ENCODE measurements around the gene F13B. TPM values are rescaled to one million over a fixed set of nuclear protein-coding genes. Genes with fewer than 3 reads are reported as not detected.

The F13B gene
- total RNA-seq, 1 experiment from 2014 or later: 0.12 TPM

Other genes with a start within 250 kb of the F13B start
- 0.55 and 1.3 TPM in 2 replicates for gene CFHR1, start 247.5 kb downstream of the F13B start, total RNA-seq (2014; rRNA removed; shearing (Covaris generic))
- not detected in 2 replicates for gene CFHR4, start 179.2 kb downstream of the F13B start, total RNA-seq (2014; rRNA removed; shearing (Covaris generic))
- gene CFHR2, start 123.5 kb downstream of the F13B start, total RNA-seq (2014; rRNA removed; shearing (Covaris generic)): not detected in 2 replicates
- gene CFHR5, start 89.7 kb downstream of the F13B start, total RNA-seq (2014; rRNA removed; shearing (Covaris generic)): not detected in 2 replicates
- 57.8 and 67.7 TPM in 2 replicates for gene ASPM, start 79.4 kb upstream of the F13B start, total RNA-seq (2014; rRNA removed; shearing (Covaris generic))
- 124 and 137 TPM in 2 replicates for gene ZBTB41, start 134.0 kb upstream of the F13B start, total RNA-seq (2014; rRNA removed; shearing (Covaris generic))
- 0.27 and 0.29 TPM in 2 replicates for gene CRB1, start 201.0 kb upstream of the F13B start, total RNA-seq (2014; rRNA removed; shearing (Covaris generic))

Measured in NCI-H460 (cell line).